ENCODE results near the gene KLHL8.
A peak's percentile ranks its signal among the peaks of the same experiment; 100 is the strongest.

The KLHL8 gene

GRCh38 chr4:87220094-87220822, at the start of gene KLHL8:
Gene KLHL8, minus strand, starts transcription at chr4:87220618. Its CDS starts 25,079 bp downstream, at chr4:87195539.
- FAIRE-seq = no peak

- peak; percentile 70 for FAIRE-seq
Observed at GRCh38 chr4:87270144-87270543, 49.7 kb upstream of the KLHL8 start.

GRCh38 chr4:87268411-87268810, 48.0 kb upstream of the KLHL8 start:
- FAIRE-seq = no peak

GRCh38 chr4:87266986-87267385, 46.6 kb upstream of the KLHL8 start:
- FAIRE-seq = no peak

GRCh38 chr4:87262886-87263285, 42.5 kb upstream of the KLHL8 start:
- FAIRE-seq = no peak

GRCh38 chr4:87260477-87260876, 40.1 kb upstream of the KLHL8 start:
- no peak for FAIRE-seq

- no peak for FAIRE-seq
Observed at GRCh38 chr4:87258677-87259076, 38.3 kb upstream of the KLHL8 start.

- FAIRE-seq = no peak
Observed at GRCh38 chr4:87257523-87257922, 37.1 kb upstream of the KLHL8 start.

GRCh38 chr4:87255755-87256154, 35.3 kb upstream of the KLHL8 start:
- no peak for FAIRE-seq

GRCh38 chr4:87251106-87251505, 30.7 kb upstream of the KLHL8 start:
- no peak for FAIRE-seq

GRCh38 chr4:87250294-87250693, 29.9 kb upstream of the KLHL8 start:
- no peak for FAIRE-seq

GRCh38 chr4:87249332-87250019, 29.1 kb upstream of the KLHL8 start:
- FAIRE-seq = no peak

- no peak for FAIRE-seq
Observed at GRCh38 chr4:87243426-87244053, 23.1 kb upstream of the KLHL8 start.

GRCh38 chr4:87241336-87241735, 20.9 kb upstream of the KLHL8 start:
- no peak for FAIRE-seq

- FAIRE-seq = no peak
Observed at GRCh38 chr4:87240341-87240740, 19.9 kb upstream of the KLHL8 start.

GRCh38 chr4:87239821-87240220, 19.4 kb upstream of the KLHL8 start:
- no peak for FAIRE-seq

GRCh38 chr4:87239194-87239593, 18.8 kb upstream of the KLHL8 start:
- FAIRE-seq = no peak

- FAIRE-seq = no peak
Observed at GRCh38 chr4:87236861-87237260, 16.4 kb upstream of the KLHL8 start.

- no peak for FAIRE-seq
Observed at GRCh38 chr4:87235020-87235671, 14.7 kb upstream of the KLHL8 start.

GRCh38 chr4:87232216-87232615, 11.8 kb upstream of the KLHL8 start:
- FAIRE-seq = no peak

GRCh38 chr4:87230806-87231205, 10.4 kb upstream of the KLHL8 start:
- FAIRE-seq = no peak

- no peak for FAIRE-seq
Observed at GRCh38 chr4:87229979-87230378, 9.6 kb upstream of the KLHL8 start.

GRCh38 chr4:87228262-87228860, 7.9 kb upstream of the KLHL8 start:
- no peak for FAIRE-seq
